MG63 (cell line): ENCODE measurements around the gene PFDN2. TPM values are rescaled to one million over a fixed set of nuclear protein-coding genes. Genes with fewer than 3 reads are reported as not detected.

Experiments
- DNase-seq: peaks from one replicate; pipeline ENCODE4 v3.0.0-alpha.2; 2020
- H3K27me3 ChIP-seq: fragments of 250-450 bp; sonication (Bioruptor Pico); 2 replicates; pipeline ENCODE4 v1.5.1; 2020; ENCODE audit warnings: mild to moderate bottlenecking, moderate library complexity
- H3K36me3 ChIP-seq: fragments of 250-450 bp; sonication (Bioruptor Pico); 2 replicates; pipeline ENCODE4 v1.5.1; 2020; ENCODE audit warnings: mild to moderate bottlenecking, moderate library complexity
- H3K4me3 ChIP-seq: fragments of 250-450 bp; sonication (Bioruptor Pico); 2 replicates; pipeline ENCODE4 v1.5.1; 2020; ENCODE audit warnings: mild to moderate bottlenecking, moderate library complexity
- H3K9me3 ChIP-seq: fragments of 250-450 bp; sonication (Bioruptor Pico); 2 replicates; pipeline ENCODE4 v1.5.1; 2020; ENCODE audit warnings: mild to moderate bottlenecking, moderate library complexity
- total RNA-seq: library from RNA; depleted of rRNA; stranded (reverse); fragments of >200 nt; shearing (Covaris generic); gene quantifications from 2 replicates; pipeline ENCODE4 v1.2.3, GENCODE V29; 2014; ENCODE audit warnings: low replicate concordance

Gene PFDN2
- total RNA-seq, 1 experiment from 2014 or later = 32.6 TPM

DNA sequence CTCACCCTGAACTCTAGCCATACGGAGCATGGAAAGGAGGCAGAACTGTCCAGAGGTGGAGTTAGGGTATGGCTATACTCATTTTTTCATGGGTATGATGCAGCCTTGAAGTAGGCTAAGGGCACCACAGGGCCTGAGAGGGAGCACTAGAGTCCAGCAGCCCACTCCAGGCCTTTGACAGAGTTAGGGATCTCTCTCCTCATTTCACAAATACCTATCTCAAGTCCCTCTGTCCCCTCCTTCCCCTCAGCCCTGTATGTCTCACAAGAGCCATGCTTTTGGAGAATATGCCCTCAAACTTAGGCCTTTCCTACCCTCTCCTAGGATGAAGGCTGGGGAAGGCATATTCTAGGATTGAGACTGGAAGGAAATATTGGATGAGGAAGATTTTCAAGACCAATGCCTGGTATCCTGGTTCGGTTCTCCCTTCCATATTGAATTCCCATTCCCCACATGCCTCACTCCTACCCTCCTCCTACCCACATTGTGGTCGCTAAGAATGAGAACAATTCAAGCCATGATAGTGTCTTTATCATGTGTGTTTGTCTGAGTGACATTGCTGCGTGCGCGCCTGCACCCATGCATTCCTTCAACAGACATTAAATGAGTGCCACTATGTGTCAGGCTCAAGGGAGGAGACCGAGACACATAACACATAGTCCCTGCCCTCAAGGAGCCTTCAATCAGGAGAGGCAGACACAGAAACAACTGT is 25.9 kb downstream of the PFDN2 start:
- no peaks in the 10 kb centered on the region; the same call in 1 of the 2 replicates for H3K36me3 ChIP-seq
- H3K27me3 ChIP-seq = no peaks in the 10 kb centered on the region
- no peaks in the 10 kb centered on the region for H3K9me3 ChIP-seq
- H3K4me3 ChIP-seq = no peak overlapping the region
- DNase-seq = no peak

DNA sequence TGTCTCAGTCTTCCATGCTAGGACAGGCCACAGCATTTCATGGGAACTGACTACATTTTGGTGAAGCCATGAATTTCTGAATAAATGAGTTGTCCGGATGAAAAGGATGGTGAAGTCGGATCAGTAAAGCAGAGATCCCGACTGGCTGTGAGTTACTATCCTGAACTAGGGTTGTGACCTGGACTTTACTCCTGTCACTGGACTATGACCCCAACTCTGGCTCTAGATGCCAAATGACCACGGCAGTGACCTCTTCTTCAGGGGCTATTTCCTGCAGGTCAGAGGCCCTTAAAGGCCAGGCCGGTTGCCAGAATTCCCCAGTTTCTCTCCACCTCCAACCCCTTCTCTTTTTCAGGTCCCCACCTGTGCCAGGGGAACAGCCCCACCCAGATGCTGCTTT is 26.7 kb downstream of the PFDN2 start:
- no peaks in the 10 kb centered on the region for H3K27me3 ChIP-seq
- no peaks in the 10 kb centered on the region; the same call in 1 of the 2 replicates for H3K36me3 ChIP-seq
- DNase-seq = no peak
- H3K4me3 ChIP-seq = no peak overlapping the region
- H3K9me3 ChIP-seq = no peaks in the 10 kb centered on the region

DNA sequence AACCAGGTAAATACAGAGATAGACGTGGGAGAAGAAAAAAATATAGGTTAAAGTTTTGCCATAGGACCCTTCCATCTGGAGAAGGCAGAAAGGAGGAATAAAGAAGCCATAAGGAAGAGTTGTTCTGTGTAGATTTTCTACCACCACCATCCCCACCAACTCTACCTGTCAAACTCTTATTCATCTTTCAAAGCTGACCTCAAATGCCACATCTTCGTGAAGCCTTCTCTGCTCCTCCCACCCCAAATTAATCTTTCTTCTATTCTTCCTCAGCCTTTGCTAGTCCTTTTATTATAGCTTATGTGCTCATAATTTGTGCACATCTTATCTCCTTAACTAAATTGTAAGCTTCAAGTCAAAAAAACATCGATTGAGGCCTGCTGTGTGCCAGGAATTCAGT is 27.2 kb downstream of the PFDN2 start:
- Histone ChIP-seq H3K9me3 (no peaks in the 10 kb centered on the region), H3K27me3 (no peaks in the 10 kb centered on the region), H3K4me3 (no peak overlapping the region), H3K36me3 (no peaks in the 10 kb centered on the region; the same call in 1 of the 2 replicates)
- DNase-seq = no peak

GRCh38 chr1:161089938-161090337 is 27.9 kb downstream of the PFDN2 start:
- H3K9me3 ChIP-seq = no peaks in the 10 kb centered on the region
- H3K36me3 ChIP-seq = no peaks in the 10 kb centered on the region
- H3K27me3 ChIP-seq = no peaks in the 10 kb centered on the region
- no peak overlapping the region for H3K4me3 ChIP-seq
- DNase-seq = no peak

DNA sequence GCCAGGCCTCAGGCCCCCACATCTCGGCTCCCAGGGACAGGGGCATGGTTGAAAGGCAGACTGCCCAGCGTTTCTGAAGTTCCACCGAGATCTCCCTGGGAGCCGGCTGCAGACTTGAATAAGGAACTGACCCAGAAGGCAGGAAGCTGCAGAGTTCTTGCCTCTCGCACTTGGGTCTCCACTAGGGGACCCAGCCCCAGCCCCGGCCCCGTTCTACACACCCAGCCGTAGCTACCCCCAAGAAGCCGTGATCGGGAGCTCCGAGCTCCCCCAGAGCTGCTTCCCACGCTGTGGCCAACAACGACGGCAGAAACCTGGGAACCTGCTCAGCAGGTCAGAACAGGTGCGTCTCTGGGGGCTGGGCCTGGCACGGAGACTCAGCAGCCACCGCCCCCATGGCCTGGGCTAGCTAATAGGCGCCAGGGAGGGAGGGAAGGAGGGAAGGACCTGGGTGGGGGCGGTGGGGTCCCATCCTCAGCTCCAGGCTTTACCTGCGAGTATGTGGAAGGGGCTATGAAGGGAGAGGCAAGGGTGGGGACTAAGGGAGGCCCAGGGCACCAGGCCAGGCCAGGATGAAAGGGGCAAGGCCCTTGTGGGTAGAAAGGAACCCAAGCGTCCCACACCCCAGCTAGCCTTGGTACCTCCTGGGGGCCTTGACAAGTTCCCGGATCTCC is 28.4 kb downstream of the PFDN2 start, which contains the start of gene NECTIN4:
TSS of gene NECTIN4 (minus strand) at position 308 of the 674 bp plus-strand sequence. CDS start at position 46, 262 bp downstream.
- H3K36me3 ChIP-seq = no peaks in the 10 kb centered on the region
- DNase-seq = no peak
- H3K27me3 ChIP-seq = no peaks in the 10 kb centered on the region
- no peaks in the 10 kb centered on the region for H3K9me3 ChIP-seq
- no peak within 1 kb of the TSS for H3K4me3 ChIP-seq

DNA sequence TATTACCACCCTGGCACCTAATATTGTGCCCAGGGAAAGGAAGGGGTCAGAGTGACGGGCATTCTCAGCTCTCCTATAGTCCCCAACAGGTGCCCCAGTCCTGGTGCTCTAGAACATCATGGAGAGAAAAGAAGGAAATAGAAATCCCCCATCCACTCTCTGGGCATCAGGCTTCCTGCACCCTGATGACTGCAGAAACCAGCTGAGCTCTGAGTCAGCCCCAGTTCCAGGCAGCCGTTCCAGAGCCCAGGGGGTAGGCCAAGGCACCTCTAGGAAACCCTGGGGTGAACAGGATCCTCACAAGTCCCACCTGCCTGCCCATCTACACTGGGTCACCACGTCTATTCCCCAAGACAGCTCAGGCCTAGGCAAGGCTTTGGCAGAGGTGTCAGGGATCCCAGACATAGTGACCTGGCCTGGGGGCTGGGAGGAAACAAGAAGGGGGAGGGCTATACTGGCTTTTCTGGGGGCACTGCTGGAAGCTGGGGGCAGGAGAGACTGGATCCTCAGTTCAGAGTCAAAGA is 29.2 kb downstream of the PFDN2 start:
- Histone ChIP-seq H3K4me3 (no peak overlapping the region), H3K9me3 (no peaks in the 10 kb centered on the region), H3K27me3 (no peaks in the 10 kb centered on the region), H3K36me3 (no peaks in the 10 kb centered on the region)
- peak; percentile 50 for DNase-seq

DNA sequence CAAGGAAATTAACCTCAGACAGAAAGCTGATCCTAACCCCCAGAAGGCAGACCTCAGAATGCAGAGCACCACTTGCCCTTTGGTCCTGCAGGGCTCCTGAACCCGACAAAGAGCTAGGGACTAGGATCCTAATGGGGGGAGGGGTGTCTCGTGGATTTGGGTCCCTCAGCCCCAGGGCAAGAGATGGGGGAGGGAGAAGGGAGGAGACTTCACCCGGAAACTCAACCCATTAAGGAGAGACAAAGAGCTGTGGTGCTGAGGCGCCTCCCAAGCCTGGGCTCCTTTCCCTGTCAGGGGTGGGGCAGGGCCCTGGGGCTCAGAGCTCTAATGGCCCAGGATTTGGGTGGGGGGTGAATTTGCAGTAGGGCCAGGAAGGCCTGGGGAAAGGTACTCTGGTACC is 31.4 kb downstream of the PFDN2 start:
- no peaks in the 10 kb centered on the region for H3K27me3 ChIP-seq

GRCh38 chr1:161085165-161085564 is 32.7 kb downstream of the PFDN2 start:
- peak; percentile 59 for DNase-seq
- no peaks in the 10 kb centered on the region for H3K9me3 ChIP-seq
- no peaks in the 10 kb centered on the region for H3K27me3 ChIP-seq
- H3K4me3 ChIP-seq = no peak overlapping the region
- no peaks in the 10 kb centered on the region for H3K36me3 ChIP-seq

More for the DNA sequence above, 31.4 kb downstream of the PFDN2 start:
- DNase-seq = no peak
- no peak overlapping the region for H3K4me3 ChIP-seq
- H3K36me3 ChIP-seq = no peaks in the 10 kb centered on the region
- no peaks in the 10 kb centered on the region for H3K9me3 ChIP-seq

DNA sequence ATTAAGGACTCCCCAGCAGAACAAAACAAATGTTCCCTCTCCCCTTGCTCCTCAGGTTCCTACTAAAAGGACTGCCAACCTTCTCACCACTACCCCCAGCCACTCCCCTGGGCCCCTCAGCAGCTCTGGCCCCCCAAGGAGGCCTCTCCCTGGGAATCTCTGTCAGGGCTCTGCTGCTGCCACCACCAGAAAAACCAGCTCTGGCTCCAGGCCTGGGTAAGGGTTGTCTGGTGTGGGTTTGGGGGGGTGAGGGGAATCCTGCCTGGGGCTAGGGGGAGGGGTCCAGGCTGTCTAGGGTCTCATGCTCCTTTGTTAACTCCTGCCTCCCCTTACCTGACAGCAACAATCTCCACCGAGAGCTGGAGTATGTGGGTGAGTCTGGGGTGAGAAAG is 33.2 kb downstream of the PFDN2 start:
- no peaks in the 10 kb centered on the region for H3K27me3 ChIP-seq
- H3K36me3 ChIP-seq = no peaks in the 10 kb centered on the region
- H3K9me3 ChIP-seq = no peaks in the 10 kb centered on the region
- H3K4me3 ChIP-seq = no peak overlapping the region
- DNase-seq = no peak

DNA sequence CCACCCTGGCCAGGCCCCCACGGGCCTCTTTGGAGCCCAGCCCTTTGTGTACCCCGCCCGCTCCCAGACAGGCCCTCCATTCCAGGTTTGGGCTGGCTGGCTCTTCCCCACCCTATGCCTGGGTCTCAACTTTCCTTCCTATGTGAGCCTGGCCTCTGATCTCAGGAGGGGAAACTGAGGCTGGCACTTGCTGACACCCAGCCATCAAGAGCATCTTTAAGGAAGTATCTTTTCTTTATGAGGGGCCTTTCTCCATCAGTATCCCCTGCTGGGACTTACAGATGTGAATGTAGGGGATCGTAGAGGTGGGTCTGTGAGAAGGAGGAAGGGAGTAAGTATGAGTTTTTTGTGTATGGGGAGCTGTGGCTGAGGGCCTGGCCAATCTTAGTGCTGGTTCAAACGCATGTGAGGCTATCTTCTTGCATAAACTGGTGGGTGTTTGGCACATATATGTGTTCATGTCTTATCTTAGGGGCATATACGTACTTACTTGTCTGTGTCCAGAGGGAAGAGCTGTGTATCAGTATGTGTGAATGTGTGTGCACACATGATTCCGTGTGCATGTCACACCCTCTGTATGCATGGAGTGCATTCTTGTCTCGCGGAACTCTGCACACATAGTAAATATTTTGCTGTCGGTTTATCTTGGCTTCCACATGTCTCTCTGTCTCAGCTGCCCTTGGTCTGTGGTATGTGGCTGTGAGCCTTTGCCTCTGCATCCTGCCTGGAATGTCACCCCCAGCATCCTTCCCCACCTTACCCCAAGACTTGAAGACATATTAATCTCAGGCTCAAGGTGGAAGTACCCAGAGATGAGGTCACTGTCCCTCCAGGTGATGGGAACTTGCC is 33.9 kb downstream of the PFDN2 start:
- Histone ChIP-seq H3K9me3 (no peaks in the 10 kb centered on the region), H3K27me3 (no peaks in the 10 kb centered on the region), H3K4me3 (no peak overlapping the region), H3K36me3 (no peaks in the 10 kb centered on the region)
- DNase-seq = no peak

DNA sequence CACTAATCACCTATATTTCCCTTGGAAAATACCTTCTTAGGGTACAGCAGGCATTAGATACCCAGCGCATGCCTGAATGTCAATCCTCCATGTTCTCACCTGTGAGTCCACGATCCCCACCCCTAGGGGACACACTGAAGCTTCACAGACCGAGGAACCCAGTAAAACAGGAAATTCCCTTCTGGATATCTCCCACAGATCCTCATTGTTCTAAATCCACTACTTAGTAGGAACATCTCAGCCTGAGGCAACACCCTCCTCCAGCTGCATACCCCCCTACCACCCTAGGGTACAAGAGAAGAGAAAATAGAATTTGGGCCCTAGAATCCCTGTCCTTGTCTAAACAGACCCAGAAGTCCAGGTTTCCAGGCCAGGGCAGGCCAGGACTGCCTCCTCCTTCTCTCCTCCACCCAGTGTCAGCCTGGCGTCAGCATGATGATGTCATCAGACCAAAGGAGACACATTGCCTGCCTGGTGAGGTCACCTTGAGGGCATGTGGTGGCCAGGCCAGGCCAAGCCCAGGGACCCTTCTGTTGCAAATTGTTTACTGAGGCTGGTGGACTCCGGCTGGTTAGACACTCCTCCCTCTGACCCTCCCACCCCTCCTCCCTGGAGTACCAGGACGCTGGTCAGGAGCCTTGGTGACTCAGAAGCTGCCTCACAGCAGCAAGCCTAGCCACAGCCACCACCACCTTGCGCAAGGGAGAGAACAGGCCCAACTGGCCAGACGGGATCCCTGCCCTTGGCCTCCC is 34.7 kb downstream of the PFDN2 start:
- no peaks in the 10 kb centered on the region for H3K27me3 ChIP-seq
- H3K4me3 ChIP-seq = no peak overlapping the region
- DNase-seq = peak; percentile 94
- no peaks in the 10 kb centered on the region for H3K9me3 ChIP-seq
- H3K36me3 ChIP-seq = no peaks in the 10 kb centered on the region

DNA sequence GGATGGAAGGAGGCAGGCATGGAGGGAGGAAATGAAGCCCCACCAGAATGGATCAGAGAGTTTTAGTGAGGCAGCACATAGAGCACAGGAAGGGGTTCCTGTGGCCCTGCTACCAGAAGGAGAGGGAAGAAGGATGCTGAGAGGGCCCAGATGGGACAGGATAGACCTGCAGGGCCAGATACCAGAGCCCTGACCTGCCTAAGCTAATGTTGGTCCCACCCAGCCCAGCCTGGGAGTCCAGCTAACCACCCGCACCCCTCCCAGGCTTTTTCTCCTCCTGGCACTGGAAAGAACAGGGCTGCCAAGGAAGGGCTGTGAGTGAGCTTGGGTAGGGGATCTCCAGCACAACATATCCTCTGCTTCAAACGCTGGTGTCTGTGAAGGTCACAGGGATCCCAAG is 35.4 kb downstream of the PFDN2 start:
- H3K36me3 ChIP-seq = no peaks in the 10 kb centered on the region
- H3K4me3 ChIP-seq = no peak overlapping the region
- no peaks in the 10 kb centered on the region for H3K27me3 ChIP-seq
- no peaks in the 10 kb centered on the region for H3K9me3 ChIP-seq
- no peak for DNase-seq

DNA sequence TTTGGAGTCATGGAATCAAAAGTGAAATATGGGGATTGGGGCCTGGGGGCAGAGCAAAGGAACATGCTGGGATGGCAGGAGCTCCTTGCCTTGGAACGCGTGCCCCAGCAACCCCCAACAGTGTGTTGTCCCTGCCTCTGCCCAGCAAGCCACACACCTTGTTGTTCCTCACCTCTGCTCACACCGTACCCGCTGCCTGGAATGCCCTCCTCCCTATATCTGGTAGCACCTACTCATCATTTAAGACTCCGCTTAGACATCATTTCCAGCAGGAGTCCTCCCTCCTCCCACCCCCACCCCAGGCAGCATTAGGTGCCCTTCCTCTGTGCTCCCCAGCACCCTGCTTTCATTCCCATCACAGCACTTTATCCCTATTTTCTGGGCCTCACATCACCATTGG is 36.3 kb downstream of the PFDN2 start:
- Histone ChIP-seq H3K27me3 (no peaks in the 10 kb centered on the region), H3K9me3 (no peaks in the 10 kb centered on the region), H3K4me3 (no peak overlapping the region), H3K36me3 (no peaks in the 10 kb centered on the region)
- DNase-seq = no peak

- no peaks in the 10 kb centered on the region for H3K9me3 ChIP-seq
- no peak overlapping the region for H3K4me3 ChIP-seq
- no peaks in the 10 kb centered on the region for H3K36me3 ChIP-seq
- H3K27me3 ChIP-seq = no peaks in the 10 kb centered on the region
- no peak for DNase-seq
Measured at GRCh38 chr1:161080441-161081405, 37.1 kb downstream of the PFDN2 start.

DNA sequence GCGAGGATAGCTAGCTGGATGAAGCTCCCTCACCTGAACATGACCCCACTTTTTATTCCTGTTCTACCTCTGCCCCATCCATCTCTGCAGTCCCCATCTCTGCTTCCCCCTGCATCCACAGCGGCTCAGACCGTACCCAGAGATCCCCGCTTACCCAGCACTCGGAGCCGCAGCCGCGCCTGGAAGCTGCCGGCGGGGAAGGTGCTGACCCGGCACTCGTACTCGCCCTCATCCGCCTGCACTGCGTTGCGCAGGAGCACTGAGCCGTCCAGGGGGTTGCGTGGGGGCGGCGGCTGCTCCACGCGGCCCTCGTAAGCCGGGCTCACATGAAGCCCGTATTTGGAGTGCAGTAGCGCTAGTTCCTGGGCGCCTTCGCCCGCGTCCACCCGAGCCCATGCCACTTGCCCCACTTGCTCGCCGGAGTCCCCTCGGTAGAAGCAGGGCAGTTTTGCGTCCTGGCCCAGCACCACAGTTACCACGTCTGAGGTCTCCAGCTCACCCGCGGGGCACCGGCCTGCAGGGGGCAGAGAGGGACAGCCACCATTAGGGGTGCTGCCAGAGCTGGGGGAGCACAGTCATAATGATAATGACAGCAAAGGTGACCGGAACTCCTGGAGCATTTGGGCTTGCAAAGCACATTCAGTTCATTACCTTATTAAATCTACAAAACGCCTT is 38.3 kb downstream of the PFDN2 start:
- Histone ChIP-seq H3K36me3 (no peaks in the 10 kb centered on the region), H3K9me3 (no peaks in the 10 kb centered on the region), H3K27me3 (no peaks in the 10 kb centered on the region), H3K4me3 (no peak overlapping the region)
- no peak for DNase-seq
